GM19372 (cell line): Measurements from ENCODE around the gene COX19.

ENCODE experiments used
- ATAC-seq: cut with Tn5 transposase; IDR thresholded peaks from one replicate; pipeline ENCODE4 v1.9.1; 2021; ENCODE audit warnings: mild to moderate bottlenecking, low read depth, moderate library complexity; ENCODE audit not compliant: unreplicated experiment

The COX19 gene, protein sequence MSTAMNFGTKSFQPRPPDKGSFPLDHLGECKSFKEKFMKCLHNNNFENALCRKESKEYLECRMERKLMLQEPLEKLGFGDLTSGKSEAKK

DNA sequence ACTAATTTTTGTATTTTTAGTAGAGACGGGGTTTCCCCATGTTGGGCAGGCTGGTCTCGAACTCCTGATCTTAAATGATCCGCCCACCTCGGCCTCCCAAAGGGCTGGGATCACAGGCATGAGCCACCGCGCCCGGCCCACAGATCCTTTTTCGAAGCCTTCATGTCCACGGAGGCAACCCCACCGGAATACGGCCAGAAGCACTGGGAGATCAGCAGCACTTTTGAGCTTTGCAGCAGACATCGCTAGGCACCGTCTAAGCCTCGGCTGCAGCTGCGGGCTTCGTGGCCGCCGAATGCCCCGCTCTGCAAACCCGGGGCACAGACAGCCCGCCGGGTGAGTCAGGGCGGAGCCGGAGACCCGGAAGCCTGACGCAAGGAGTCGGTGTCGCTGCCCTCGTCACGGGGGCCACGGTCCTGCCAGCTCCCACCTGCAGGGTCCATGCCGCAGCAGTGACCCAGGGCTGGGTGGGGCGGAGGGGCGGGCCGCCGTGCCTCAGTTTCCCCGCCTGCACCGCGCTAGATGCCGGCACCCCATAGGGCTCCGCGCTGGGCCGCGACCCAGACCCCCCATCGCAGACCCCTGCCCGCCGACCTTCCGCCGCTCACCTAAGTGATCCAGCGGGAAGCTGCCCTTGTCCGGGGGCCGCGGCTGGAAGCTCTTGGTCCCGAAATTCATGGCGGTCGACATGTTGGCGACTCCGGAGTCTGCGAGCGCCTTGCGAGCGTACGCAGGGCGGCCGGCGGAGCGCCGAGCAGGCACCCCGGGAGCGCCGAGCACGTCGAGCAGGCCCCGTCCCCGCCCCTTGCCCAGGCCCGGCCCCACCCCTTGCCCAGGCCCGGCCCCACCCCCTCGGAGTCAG, at the start of gene COX19:
COX19 (minus strand) TSS at position 730 of the 862 bp plus-strand sequence; CDS start at position 690, 40 bp downstream.
- ATAC-seq: peak; percentile 74

DNA sequence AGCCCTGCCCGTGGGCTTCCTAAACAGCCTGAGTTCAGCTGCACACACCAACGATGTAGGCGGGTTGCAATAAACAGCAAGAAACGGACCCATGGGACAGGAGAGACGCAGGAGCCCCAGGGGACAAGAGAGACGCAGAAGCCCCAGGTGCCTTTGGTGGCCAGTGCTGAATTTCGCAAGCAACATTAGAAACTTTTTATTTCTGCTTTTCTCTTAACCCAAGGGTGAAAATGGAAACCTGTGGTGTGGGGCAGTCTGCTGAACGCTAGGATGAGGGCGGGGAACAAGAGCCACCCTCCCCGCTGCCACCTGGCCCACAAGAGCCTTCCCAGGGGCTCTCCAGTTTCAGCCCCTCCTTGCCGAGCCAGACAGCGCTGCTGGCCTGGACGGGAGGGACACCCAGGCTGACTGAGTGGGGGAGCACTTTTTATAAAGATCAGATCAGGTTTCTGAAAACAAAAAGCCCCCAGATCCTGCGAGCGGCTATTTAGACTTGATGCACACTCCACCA, 49.0 kb upstream of the COX19 start:
- ATAC-seq: peak; percentile 52

DNA sequence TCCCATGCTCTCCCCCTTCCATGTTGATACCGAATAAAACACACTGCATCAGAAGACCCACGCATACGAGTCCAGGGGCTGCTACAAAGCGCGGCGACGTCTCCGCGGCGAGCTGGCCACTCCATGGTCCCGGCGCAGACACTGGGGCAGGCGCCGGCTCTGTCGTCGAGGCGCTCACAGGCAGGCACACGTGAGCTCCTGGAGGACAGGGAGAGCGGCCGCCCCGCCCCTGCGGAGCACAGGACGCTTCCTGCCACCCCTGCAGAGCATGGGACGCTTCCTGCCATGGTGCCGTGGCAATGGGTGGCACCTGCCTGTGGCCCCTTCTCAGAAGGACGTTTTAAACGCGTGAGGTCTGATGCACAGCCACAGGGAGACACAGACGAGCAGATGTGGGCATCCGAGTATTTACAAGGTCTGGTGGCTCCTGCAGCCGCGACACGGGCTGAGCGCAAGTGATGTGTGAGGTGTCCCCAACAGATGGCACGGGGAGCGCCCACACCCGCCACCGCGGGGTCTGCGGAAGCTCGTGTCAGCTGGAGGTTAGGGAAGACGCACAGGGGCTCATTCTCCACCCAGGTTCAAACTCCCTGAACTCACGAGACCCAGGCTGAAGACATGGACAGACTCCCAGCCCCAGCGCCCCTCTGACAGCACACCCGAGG, 47.6 kb upstream of the COX19 start:
- ATAC-seq: no peak

DNA sequence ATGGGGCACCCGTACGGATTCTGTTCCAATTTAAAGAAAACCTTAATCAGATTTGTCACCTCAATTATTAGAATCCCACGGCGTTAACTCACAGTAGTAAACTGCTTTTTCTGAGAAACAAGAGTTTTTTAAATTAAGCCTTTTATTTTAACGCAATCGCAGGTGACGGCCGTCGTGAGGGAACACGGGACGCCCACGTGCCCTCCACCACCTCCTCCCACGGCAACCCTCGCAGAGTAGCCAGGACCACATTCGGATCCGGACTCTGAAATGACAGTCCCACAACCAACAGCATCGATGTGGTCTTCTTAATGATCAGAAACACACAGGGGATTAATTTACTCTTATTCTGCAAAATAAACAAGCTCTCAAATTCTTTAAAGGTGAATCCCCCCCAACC, 47.0 kb upstream of the COX19 start:
- ATAC-seq: no peak

DNA sequence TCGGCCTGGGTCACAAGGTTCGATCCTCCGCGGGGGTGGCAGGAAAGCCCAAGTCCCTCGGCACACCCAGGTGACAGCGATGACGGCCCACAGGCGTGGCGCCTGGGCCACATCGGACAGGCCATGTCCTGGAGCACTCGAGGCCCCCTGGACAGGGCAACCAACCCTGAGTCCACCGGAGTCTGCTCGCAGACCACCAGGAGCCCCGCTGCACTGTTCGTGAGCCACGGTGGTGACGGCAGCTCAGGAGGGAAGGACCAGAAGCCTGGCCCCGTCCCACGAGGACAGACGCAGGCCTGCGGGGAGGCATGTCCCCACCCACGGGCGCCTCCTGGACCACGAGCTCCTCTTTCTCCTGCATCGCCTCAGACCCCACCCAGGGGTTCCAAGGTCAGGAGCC, 46.6 kb upstream of the COX19 start:
- ATAC-seq: no peak

DNA sequence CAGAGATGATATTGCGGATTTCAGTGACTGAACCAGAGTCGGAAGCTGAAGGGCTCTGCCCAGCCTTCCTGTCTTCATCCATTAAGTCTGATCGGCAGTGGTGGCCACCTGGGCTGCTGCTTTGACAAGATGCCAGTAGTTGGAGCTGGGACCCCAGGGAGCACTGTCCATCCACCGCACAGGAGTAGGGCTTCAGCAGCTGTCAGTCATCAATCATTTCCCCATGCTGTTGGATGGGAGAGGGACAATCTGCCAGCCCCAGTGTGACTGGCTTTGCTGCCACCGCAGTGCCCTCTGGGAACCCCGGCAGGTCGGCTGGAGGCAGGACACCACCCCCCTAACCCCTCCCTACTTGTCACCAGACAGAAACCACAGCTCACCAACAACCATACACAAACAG, 46.0 kb upstream of the COX19 start:
- ATAC-seq: no peak

DNA sequence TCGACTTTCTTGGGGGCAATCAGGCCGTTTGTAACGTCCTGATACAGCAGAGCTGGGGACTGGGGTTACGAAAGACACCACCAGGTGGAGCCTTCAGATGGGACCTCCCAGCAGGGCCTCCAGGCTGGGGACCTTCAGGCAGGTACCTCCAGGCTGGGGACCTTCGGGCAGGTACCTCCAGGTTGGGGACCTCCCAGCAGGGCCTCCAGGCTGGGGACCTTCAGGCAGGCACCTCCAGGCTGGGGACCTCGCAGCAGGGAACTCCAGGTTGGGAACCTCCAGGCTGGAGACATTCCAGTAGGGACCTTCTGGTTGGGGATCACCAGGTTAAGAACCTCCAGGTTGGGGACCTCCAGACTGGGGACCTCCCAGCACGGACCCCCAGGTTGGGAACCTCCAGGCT, 45.5 kb upstream of the COX19 start:
- no peak for ATAC-seq

DNA sequence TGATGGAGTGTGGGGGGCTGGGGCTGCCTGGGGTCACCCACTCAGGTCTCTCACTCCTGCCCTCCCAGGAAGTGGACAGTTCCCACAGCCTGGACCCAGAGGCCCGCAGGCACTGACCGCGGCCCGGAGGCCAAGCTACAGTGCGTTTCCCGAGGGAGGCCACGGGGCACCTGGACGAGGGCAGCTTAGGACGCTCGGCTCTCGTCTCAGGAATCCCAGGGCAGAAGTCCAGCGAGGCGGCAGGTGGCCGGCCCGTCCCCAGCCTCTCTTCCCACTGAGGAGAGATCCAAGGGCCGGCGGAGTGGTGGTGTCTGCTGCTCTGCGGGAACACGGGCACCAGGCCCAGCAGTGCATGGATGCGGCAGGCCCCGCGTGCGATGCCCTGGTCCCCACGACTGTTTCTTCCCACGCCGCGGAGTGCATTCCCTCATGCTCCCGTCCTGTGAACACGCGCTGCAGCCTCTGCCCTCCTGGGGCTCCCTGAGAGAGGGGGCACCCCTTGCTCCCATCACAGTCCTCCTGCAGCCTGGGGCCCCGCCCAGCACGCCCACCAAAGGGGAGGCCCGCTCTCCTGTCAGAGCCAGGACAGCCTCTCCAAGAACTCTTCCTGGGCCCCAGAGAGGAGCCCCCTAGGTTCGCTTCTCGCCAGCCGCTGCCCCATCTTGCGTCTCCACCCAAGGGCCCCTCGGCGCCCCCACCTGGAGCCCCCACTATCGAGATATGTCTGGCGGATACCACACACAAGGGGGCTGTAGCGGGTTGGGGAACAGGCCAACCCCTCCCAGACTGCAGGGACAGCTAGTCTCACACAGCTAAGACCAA, 44.7 kb upstream of the COX19 start:
- ATAC-seq: no peak

DNA sequence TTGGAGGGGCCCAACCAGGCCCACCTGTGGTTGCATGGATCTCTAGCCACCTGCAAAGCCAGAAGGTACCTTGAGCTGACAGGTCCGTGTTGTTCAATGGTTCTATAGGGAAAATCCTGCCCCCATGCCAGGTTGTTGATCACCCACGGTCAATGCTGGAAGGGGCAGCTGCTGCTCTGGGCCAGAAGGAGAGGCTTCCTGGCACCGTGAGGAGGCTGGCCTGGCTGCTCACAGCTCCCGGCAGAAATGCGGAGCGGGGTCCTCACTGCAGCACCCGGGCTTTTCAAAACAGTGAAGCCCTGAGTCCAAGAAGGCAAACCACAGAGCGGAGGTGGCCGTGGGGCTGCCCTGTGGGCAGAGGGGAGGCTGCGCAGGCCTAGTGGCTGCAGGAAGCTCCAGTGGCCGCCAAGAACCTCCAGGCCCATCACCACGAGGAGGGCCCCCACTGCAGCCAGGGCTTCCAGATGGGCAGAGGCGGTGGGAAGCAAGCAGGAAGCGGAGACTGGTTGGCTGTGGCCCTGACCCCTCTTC, 44.0 kb upstream of the COX19 start:
- no peak for ATAC-seq

DNA sequence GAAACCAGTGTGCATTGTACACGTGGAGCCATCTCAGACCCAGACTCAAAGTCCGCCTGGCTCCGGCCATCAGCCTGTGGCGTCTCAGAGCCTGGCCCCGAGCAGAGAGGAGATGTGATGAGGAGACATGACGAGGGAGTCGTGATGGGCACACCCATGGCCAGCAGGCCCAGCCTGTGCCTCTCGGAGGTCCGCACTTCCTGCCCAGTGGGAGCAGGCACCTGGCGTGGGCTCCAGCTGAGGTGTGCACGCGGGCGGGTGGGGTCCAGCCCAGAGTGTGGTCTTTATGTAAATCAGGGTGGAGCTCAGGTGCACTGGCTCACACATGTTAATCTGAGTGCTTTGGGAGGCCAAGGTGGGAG, 43.0 kb upstream of the COX19 start:
- no peak for ATAC-seq

DNA sequence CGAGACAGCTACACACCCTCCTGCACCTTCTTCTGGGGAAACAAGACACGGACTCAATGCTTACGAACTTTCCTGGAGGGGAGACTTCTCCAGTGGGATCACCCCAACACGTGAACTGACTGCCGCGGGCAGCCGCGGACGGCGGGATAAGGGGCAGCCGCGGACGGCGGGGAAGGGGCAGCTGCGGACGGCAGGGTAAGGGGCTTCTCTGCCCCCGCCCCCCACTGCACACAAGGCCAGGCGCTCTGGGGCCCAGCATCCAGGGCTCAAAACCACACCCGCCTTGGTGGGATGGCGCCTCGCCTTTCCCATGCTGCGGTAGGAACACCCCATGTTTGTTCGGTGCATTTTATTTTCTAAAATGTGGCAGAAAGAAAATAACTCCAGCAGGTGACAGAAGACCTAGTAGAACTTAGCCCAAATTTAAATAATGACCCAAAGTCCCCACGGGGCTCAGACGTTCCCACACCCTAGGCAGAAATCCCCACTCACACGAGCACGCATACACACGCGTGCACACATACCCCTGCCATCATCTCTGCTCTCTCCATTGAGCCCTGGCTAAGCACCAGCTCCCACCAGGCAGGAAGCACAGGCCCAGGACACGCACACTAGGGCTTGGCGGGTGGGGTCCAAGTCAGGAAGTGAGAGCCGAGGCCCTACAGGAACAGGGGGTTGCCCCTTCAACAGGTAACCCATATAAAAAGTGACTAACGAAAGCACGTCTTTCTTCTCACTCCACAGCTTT, 42.4 kb upstream of the COX19 start:
- no peak for ATAC-seq

DNA sequence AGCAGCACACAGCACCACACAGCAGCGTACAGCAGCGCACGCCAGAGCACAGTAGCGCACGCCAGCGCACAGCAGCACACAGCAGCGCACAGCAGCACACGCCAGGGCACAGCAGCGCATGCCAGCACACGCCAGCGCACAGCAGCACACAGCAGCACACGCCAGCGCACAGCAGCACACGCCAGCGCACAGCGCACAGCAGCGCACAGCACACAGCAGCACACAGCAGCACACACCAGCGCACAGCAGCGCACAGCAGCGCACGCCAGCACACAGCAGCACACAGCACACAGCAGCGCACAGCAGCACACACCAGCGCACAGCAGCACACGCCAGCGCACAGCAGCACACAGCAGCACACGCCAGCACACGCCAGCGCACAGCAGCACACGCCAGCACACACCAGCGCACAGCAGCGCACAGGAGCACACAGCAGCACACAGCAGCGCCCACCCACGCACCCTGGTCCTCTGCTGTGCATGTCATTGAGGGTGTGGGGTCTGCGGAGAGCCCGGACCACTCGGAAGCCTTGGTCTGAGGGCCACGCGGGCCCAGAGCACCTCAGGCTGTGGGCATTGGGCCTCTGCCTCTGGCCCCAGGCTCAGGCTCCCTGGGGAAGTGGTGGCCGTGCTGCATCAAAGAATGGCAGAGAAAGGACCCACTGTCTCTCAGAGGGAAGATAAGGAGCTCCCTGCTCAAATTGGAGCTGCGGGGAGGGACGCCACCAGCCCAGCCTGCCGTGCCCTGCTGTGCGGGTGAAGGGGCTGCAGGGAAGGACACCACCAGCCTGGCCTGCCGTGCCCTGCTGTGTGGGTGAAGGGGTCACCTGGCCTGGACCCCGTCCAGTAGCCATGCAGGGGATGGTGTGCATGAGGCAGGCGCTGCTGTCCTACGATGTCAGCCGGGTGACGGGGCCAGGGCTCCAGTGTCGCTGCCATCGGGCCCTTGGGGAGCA, 41.5 kb upstream of the COX19 start:
- no peak for ATAC-seq

DNA sequence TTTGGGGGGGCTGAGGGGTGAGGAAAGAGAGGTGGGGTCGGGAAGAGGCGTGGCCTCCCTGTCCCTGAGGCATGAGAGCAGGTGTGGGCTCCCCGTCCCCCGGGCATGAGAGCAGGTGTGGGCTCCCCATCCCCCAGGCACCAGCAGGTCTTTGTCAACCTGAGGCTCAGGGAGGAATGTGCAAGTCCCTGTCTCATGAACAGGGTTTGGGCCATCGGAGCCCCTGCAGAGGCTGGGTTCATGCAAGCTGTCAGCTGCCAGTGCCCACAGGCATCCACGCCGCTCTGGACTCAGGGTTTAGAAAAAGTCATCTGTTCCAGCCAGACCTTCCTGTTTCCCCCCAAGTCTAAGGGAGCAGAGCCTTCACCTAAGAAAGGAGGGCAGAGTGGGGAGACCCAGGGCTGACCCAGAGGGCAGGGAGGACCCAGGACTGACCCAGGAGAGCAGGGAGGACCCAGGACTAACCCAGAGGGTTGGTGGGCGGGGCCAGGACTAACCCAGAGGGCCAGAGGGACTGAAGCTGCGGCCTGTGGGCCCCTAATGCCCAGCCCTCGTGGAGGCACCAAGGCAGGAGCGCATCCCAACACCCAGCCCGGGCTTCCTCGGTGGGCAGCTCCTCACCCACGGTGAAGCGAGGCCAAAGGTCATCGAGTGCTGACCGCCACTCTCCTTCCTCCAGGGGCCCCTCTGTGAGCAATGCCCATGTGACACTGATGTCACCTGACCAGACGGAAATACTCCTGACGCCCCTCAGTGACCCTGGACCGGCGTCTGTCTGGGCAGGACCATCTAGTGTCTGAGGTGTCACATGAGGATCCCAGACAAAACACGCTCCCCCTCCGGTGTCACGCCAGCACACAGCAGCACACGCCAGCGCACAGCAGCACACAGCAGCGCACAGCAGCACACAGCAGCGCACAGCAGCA, 40.1 kb upstream of the COX19 start:
- ATAC-seq: no peak

DNA sequence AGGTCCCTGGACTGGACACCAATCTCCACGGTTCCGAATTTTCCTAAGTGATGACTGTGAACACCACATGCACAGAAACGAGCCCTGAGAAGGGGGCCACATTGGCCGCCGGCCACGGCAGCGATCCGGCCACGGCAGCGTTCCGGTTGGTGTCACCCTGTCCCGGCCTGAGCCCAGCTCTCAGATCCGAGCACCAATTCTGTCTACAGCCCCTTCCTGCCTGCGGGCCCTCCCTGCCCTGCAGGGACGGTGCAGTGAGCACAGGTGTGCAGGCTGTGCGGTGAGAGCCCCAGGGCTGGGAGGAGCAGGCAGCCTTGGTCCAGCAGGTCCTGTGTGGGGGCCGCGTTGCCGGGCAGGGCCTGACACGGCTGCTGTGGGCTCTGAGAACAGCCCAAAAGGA, 39.3 kb upstream of the COX19 start:
- no peak for ATAC-seq

DNA sequence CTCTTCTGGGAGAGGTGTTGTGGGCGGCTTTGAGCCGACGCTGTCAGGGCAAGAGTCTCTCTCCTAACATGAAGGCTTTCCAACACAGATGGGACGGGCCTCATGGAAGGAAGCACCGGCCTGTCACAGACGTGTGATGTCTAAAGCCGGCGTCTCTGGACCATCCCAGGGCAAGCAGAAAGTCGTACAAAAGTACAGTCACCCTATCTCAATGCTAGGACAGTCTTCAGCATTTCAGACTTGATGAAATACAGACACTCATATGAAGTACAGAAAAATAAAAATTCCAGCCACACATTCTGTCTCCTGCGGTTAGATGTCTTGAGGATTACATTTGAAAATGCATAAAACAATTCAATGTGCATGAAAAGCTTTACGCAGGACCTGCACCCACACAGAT, 38.2 kb upstream of the COX19 start:
- no peak for ATAC-seq

DNA sequence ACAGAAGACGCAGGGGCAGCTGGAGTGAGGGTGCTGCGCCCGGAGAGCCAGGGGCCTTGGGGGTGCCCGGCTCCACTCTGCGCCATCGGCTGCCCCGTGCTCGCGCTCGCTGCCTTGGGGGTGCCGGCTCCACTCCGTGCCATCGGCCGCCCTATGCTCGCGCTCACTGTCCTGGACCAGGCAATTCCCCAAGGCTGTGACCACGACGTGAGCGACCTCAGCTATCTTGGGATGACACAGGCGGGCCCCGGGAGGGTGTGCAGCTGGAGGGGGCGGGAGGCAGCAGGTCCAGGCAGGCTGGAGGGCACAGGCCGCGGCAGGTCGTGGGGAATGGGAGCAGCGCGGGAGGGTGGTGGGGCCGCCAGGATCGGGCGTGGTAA, 37.4 kb upstream of the COX19 start:
- no peak for ATAC-seq

DNA sequence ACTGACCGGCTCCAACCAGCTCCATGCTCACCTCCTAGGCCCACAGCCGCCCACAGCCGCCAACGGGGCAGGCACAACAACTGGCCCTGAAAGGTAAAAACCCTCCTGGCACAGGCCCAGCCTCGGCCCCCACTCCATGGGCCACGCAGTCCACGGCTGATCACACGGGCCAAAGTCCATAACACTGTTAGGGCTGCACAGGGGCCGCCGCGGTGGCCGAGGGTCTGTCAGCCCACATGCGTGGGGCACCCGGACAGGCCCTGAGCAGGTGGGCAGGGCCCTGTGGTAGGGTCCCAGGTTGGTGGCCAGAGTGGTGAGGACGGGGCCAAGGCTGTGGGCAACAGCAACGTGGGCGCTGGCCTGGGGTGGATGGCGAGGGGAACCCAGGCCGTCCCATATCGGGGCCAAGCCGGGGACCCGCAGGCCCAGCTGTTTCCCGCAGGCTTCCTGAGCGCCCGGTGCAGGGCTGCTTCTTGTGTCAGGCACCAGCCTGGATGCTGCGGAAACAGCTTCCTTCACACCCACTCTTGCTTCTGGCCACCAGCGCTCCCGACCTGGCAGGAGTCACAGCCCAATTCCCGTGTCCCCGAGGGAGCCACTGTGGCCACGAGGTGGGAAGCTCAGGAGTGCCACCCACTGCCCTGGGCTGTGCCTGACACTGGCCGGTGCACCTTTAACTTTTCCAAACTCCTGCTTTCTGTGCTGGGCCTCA, 36.8 kb upstream of the COX19 start:
- no peak for ATAC-seq
